Measurements from ENCODE around the gene RASGRF2.

DNA sequence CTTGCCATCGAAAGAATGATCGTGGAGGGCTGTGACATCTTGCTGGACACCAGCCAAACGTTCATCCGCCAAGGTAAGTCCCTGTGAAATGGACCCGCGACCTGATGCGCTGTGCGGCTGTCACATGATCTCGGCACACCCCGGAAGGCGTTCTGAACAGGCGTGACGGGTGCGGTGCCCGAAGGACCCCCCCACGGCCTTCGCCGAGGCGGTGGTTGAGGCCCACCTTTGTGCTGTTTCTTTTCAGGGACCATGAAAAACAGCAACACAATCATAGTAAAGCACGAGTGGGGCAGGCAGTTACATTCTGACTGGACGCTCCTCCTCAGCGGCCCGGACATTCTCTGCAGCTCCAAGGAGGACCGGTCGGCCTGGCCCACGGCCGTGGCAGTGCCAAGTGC is 126.7 kb downstream of the RASGRF2 start:
- TF ChIP-seq, protein P1, sequence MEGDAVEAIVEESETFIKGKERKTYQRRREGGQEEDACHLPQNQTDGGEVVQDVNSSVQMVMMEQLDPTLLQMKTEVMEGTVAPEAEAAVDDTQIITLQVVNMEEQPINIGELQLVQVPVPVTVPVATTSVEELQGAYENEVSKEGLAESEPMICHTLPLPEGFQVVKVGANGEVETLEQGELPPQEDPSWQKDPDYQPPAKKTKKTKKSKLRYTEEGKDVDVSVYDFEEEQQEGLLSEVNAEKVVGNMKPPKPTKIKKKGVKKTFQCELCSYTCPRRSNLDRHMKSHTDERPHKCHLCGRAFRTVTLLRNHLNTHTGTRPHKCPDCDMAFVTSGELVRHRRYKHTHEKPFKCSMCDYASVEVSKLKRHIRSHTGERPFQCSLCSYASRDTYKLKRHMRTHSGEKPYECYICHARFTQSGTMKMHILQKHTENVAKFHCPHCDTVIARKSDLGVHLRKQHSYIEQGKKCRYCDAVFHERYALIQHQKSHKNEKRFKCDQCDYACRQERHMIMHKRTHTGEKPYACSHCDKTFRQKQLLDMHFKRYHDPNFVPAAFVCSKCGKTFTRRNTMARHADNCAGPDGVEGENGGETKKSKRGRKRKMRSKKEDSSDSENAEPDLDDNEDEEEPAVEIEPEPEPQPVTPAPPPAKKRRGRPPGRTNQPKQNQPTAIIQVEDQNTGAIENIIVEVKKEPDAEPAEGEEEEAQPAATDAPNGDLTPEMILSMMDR (IDR thresholded peaks at IDR 0.05), result no peak
- no peak for TF ChIP-seq POLR2A (IDR thresholded peaks at IDR 0.05)
